ENCODE results near the gene DFFB.

DNA sequence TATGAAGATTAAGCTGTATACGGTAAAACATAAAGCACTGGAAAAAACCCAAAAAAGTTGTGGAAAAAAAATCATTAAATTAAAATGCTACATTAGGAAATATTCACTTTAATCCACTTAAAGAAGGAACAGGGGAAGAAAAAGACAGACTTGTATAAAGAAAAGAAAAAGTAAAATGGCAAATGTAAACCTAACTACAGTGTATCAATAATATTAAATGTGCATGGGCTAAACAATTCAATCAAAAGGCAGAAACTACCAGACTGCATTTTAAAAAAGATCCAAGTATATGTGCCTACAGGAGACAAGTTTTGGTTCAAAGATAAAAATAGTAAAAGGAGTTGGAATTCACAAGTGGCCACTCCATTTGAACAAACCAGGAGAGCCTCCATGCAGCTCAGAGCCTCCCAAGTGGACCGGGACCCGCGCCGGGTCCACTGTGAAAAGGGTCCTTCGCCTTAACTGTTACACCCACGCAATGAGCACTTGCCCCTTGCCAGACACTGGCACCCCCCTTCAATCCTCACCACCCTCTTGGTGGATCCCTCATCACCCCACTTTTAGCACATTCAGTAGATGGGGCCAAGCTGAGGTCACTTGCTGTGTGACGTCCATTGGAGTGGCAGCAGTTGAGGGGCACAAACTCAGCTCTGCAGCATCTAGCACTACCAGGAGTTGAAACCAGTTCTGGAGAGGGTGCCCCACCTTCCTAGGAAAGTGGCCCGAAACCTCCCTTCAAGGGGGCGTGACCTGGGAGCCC is 41.9 kb downstream of the DFFB start:
- TF ChIP-seq, protein P1, sequence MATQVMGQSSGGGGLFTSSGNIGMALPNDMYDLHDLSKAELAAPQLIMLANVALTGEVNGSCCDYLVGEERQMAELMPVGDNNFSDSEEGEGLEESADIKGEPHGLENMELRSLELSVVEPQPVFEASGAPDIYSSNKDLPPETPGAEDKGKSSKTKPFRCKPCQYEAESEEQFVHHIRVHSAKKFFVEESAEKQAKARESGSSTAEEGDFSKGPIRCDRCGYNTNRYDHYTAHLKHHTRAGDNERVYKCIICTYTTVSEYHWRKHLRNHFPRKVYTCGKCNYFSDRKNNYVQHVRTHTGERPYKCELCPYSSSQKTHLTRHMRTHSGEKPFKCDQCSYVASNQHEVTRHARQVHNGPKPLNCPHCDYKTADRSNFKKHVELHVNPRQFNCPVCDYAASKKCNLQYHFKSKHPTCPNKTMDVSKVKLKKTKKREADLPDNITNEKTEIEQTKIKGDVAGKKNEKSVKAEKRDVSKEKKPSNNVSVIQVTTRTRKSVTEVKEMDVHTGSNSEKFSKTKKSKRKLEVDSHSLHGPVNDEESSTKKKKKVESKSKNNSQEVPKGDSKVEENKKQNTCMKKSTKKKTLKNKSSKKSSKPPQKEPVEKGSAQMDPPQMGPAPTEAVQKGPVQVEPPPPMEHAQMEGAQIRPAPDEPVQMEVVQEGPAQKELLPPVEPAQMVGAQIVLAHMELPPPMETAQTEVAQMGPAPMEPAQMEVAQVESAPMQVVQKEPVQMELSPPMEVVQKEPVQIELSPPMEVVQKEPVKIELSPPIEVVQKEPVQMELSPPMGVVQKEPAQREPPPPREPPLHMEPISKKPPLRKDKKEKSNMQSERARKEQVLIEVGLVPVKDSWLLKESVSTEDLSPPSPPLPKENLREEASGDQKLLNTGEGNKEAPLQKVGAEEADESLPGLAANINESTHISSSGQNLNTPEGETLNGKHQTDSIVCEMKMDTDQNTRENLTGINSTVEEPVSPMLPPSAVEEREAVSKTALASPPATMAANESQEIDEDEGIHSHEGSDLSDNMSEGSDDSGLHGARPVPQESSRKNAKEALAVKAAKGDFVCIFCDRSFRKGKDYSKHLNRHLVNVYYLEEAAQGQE (IDR thresholded peaks at IDR 0.05; ENCODE audit: insufficient read depth in 1 of 2, low read depth in 2 of 2, low read length in 2 of 2): no peak
- no peak for TF ChIP-seq TAF1 (IDR thresholded peaks at IDR 0.05; ENCODE audit: borderline replicate concordance, insufficient read depth, low read length)
- TF ChIP-seq SIN3A (IDR thresholded peaks at IDR 0.05; ENCODE audit: borderline replicate concordance, insufficient read depth, low read length): no peak
- no peak for TF ChIP-seq POLR2AphosphoS5 (IDR thresholded peaks at IDR 0.05; ENCODE audit: low read depth, low read length)
